Thoracic aorta (tissue), 2 donors: Measurements from ENCODE around the gene DPH2. TPM values are rescaled to one million over a fixed set of nuclear protein-coding genes. Genes with fewer than 3 reads are reported as not detected.

Source experiments
- ATAC-seq: fragments of 150-250 bp; one replicate; pipeline ENCODE4 v1.8.0; 2017; ENCODE audit warnings: low read depth; ENCODE audit not compliant: insufficient number of reproducible peaks, low FRiP score
- DNase-seq: peaks from one replicate; pipeline ENCODE4 v3.0.0-alpha.2; 2020; ENCODE audit warnings: low spot score
- H3K27ac ChIP-seq, 2 donors: fragments of 200-600 bp; sonication (generic); 1 replicate in 1 of 2; 2 replicates in 1 of 2; pipeline ENCODE4 v1.5.1; 2016; ENCODE audit warnings: mild to moderate bottlenecking in 2 of 2, moderate library complexity in 2 of 2
- H3K27me3 ChIP-seq: fragments of 200-600 bp; sonication (generic); replicated peaks from 2 replicates; pipeline ENCODE4 v1.6.0; 2016; ENCODE audit warnings: mild to moderate bottlenecking; ENCODE audit not compliant: insufficient read depth
- H3K36me3 ChIP-seq: fragments of 200-600 bp; sonication (generic); one replicate; pipeline ENCODE4 v1.5.1; 2016
- H3K4me1 ChIP-seq, 2 donors: fragments of 200-600 bp; sonication (generic); 1 replicate in 1 of 2; 2 replicates in 1 of 2; pipeline versions ENCODE4 v1.5.1 to v1.6.0; 2016; ENCODE audit warnings: low read depth in 2 of 2, mild to moderate bottlenecking in 1 of 2; ENCODE audit not compliant: control insufficient read depth in 1 of 2
- H3K4me3 ChIP-seq: fragments of 200-600 bp; sonication (generic); 2 replicates; pipeline ENCODE4 v1.5.1; 2016; ENCODE audit warnings: mild to moderate bottlenecking
- H3K9me3 ChIP-seq: fragments of 200-600 bp; sonication (generic); 2 replicates; pipeline ENCODE4 v1.5.1; 2016
- total RNA-seq, 2 donors: library from RNA; depleted of rRNA; stranded (reverse); fragments of >200 nt; gene quantifications; one replicate each; pipeline versions ENCODE4 v1.1.0 to v1.2.3, GENCODE V29; 2016
- TF ChIP-seq, protein P1 (sequence below): fragments of 200-600 bp; sonication (generic); IDR thresholded peaks from one replicate; pipeline ENCODE4 v1.5.1; 2019; ENCODE audit warnings: antibody characterized with exemption

The DPH2 gene, protein sequence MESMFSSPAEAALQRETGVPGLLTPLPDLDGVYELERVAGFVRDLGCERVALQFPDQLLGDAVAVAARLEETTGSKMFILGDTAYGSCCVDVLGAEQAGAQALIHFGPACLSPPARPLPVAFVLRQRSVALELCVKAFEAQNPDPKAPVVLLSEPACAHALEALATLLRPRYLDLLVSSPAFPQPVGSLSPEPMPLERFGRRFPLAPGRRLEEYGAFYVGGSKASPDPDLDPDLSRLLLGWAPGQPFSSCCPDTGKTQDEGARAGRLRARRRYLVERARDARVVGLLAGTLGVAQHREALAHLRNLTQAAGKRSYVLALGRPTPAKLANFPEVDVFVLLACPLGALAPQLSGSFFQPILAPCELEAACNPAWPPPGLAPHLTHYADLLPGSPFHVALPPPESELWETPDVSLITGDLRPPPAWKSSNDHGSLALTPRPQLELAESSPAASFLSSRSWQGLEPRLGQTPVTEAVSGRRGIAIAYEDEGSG
- 10 to 100 TPM; 21.9 to 31.4 TPM for total RNA-seq

DNA sequence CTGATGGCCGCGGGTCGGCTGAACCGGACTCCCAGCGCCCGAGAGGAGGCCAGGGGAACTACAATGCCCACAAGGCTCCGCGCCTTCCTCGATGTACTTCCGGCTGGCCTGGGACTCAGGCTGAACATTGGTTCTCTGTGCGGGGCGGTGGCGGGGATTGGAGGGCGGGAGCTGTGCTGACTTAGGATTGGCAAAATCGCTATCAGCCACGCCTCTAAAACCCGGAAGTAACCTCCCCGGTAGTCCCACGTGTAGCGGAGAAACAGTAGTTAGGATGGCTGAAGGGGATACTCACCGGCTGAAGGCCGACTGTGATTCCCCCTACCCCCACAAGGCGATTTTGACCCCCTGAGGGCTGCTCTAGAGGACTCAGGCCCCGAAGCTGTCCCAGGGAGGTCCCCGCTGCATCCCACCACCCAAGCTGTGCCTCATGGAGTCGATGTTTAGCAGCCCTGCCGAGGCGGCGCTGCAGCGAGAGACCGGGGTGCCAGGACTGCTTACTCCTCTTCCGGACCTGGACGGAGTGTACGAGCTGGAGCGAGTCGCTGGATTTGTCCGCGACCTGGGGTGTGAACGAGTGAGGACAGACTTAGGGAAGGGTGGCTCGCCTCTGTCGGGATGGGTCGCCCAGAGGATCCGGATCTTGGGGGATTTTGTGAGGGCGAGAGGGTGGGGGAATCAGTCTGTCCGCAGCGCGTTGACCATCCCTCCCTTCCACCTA, at the start of gene DPH2:
Gene DPH2, plus strand, starts transcription at position 265 of the 721 bp plus-strand sequence. Its CDS starts 166 bp downstream, at position 431.
- DNase-seq, result peak; percentile 96
- Histone ChIP-seq H3K27ac (no peak within 1 kb of the TSS), H3K4me1 (peaks cover 7 to 26% of the 10 kb centered on the region in 2 donors), H3K27me3 (no peaks in the 10 kb centered on the region), H3K4me3 (peak within 1 kb of the TSS; percentile 85), H3K36me3 (peaks cover 6% of the 10 kb centered on the region), H3K9me3 (no peaks in the 10 kb centered on the region)
- peak; percentile 96 for ATAC-seq
- TF ChIP-seq, protein P1, sequence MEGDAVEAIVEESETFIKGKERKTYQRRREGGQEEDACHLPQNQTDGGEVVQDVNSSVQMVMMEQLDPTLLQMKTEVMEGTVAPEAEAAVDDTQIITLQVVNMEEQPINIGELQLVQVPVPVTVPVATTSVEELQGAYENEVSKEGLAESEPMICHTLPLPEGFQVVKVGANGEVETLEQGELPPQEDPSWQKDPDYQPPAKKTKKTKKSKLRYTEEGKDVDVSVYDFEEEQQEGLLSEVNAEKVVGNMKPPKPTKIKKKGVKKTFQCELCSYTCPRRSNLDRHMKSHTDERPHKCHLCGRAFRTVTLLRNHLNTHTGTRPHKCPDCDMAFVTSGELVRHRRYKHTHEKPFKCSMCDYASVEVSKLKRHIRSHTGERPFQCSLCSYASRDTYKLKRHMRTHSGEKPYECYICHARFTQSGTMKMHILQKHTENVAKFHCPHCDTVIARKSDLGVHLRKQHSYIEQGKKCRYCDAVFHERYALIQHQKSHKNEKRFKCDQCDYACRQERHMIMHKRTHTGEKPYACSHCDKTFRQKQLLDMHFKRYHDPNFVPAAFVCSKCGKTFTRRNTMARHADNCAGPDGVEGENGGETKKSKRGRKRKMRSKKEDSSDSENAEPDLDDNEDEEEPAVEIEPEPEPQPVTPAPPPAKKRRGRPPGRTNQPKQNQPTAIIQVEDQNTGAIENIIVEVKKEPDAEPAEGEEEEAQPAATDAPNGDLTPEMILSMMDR, result peak; percentile 55

DNA sequence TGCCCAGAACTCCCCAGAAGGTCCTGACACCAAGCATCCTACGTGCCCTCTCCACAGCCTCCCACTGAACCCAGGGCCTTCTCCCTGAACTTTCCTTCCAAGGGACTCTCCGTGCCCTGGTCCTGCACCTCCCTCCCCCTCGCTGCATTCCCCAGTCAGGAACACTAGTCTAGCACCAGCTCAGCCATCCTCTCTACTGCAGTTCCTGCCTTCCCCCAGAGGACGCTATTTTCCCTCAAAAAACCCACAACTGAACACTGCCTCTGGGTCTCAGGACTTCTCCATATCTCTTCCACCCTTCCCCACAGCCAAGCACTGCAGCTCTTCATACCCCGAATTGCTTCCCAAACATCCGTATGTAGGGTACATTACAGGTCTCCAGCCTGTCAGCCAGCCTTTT, 48.8 kb upstream of the DPH2 start:
- DNase-seq (no peak), ATAC-seq (no peak)
- no peak overlapping the region for H3K4me3 ChIP-seq
- peaks cover 12% of the 10 kb centered on the region for H3K36me3 ChIP-seq
- no peak overlapping the region for H3K27ac ChIP-seq
- no peaks in the 10 kb centered on the region for H3K4me1 ChIP-seq
- no peaks in the 10 kb centered on the region for H3K9me3 ChIP-seq
- no peaks in the 10 kb centered on the region for H3K27me3 ChIP-seq
- TF ChIP-seq, protein P1, result no peak

DNA sequence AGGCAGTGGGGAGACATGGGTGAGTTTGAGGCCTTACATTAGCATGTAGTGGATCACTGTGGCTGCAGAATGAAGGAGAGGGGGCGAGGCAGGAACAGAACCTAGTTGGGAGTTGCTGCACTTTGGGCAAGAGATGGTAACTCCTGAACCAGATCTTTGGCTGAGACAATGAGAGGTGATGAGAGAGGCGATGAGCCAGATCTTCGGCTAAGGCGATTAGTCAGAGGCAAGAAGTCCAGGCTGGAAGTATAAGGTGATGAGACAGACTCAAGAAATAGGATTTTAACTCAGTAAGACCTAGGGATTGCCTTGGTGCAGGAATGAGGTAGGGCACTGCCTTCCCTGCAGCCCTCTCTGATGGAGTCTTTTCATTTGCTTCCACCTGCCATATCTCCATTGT, 45.3 kb upstream of the DPH2 start:
- Histone ChIP-seq H3K4me3 (no peak overlapping the region), H3K27ac (no peak overlapping the region), H3K36me3 (peaks cover 12% of the 10 kb centered on the region), H3K4me1 (no peaks in the 10 kb centered on the region), H3K9me3 (no peaks in the 10 kb centered on the region), H3K27me3 (no peaks in the 10 kb centered on the region)
- ATAC-seq, result no peak
- TF ChIP-seq, protein P1, result no peak
- no peak for DNase-seq

DNA sequence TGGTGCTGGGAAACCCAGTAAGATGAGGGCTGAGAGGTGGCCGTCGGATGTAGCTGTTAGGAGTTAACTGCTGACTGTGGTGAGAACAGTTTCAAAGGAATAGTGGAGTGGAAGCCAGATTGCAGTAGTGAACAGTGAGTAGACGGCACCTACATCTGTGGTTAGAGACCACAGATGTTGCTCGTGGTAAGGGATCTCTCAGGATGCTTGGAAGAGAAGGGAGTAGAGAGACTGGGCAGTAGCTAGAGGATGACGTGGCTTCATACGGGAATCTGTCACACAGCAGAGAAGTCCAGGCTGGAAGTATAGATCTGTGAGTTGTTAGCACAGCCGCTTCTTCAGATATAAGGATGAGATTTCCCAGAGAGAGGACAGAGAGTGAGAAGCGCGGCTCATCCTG, 44.0 kb upstream of the DPH2 start:
- DNase-seq, result no peak
- no peaks in the 10 kb centered on the region for H3K4me1 ChIP-seq
- H3K27ac ChIP-seq, result no peak overlapping the region
- no peak overlapping the region for H3K4me3 ChIP-seq
- TF ChIP-seq, protein P1, result no peak
- no peak for ATAC-seq
- H3K9me3 ChIP-seq, result no peaks in the 10 kb centered on the region
- H3K27me3 ChIP-seq, result no peaks in the 10 kb centered on the region
- peaks cover 12% of the 10 kb centered on the region for H3K36me3 ChIP-seq
